Brain pericyte (primary cell): ENCODE measurements around the gene AKAP6.

ENCODE experiments used
- DNase-seq: peaks from one replicate; pipeline ENCODE4 v3.0.0-alpha.2; 2012; ENCODE audit warnings: low read depth, low spot score

The AKAP6 gene

DNA sequence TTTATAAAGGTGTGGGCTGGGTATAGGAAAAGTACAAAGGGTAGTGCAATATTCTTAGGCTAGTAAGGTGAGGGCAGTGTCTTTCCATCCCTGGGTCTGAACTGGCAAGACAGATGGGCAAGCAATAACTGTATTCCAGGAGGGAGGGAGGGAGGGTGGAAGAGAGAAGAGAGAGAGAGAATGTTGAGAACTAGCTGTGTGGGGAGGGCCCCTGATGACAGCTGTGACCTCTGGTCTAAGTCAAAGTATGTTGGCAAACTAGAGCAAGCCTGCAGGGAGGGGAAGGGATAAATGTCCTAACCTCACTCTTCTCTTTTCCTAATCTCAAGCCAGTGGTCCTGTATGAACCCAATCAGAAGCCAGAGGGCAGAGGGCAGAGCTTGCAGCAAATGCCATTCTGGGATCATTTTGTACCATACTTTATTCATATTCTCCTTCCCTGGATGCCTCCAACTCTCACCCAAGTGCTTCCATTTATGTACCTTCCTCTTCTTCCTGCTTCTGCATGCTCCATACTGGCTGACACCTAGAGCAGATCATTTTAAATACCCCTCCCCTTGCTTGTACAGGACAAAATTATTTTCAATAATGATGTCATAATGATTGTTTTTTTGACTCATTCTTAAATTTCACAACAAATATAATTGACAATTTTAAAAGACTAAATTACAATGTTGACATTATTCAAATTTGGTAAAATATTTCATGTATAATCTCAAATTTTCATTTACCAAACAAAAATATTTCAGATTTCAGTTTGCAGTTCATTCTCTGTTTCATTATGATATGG lies 75.9 kb downstream of the AKAP6 start:
- no peak for DNase-seq

DNA sequence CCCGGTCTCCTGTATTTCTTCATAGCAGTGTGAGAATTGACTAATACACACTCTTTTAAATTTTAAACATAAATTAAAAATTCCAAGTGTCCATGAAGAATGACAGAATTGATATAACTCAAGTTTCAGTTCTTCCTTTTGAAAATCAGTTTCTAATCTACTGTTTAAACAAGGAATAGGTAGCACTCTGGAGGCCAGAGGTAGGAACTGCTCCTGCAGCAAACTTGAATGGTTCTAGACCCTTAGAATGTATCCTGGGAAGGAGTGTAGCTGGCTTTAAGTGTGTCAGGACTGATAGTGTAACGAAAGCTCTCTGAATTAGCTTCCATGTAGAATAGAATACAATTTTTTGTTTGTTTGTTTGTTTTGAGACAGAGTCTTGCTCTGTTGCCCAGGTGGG lies 76.8 kb downstream of the AKAP6 start:
- no peak for DNase-seq

DNA sequence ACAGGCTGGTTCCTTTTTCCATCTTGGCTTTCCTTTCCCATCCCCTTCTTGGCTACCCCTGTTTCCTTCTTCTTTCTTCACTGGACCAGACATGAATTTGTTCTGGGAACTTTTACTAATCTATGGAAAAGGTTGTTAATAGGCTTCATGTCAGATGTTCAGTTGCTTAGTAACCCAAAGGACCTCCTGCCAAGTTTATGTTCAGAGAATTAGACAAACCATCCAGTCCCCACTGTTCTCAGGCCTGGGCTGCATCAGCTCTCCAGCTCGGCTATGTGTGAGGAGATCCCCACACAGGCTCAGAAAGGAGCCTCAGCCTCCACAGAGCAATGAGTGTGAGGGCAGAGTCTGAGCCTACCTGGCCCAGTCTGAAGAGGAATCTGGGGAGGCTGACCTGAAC lies 78.0 kb downstream of the AKAP6 start:
- no peak for DNase-seq

DNA sequence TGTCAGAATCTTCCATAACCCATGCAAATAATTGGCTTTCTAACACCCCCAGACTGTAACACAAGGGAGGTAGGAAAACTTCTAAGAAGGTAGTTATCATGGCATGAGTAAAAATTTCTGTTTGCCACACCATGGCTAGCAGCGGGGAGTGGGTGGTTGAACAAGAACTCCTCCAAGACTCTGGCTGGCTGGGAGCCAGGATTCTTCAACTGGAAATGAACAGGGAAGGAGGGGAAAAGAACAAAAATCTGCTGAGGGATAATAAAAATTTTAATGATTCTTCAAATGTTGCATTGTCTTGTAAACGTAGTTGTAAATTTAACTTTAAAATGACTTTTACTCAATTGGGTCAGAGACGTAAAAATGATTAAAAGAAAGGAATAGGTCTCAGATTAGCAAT lies 78.9 kb downstream of the AKAP6 start:
- DNase-seq = no peak

DNA sequence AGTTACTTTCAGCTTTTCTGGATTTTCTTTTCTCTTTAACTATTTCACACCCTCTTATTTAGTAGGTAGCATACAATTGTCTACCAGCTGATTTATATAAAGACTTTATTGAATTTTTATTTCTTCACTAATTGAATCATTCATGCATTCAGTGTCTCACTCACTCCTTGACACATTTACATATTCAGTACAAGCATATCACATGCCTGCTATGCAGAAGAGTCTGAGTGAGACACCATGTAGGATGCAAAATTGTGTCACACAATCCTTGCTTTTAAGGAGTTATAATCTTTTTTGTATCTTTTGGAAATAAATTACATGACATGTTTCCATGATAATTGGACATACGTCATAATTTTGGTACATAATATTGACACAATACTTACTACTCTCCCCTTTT lies 83.0 kb downstream of the AKAP6 start:
- no peak for DNase-seq

DNA sequence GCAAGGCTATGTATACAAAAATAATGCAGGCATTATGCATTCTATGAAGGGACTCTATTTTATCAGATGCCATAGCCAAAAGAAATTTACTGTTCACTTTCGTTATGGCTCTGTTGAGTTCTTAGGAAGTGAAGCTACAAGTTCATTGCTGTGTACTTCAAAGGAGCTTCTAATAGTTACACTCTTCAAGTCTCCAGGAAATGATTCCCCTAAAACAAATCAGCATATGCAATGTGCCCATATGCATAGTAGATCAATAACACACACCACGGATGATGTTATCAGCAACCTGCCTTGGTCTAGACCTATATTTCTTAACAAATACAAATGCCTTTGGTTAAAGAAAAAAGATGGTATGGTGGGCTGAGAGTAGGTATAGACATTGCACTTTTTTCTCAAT lies 83.4 kb downstream of the AKAP6 start:
- no peak for DNase-seq

DNA sequence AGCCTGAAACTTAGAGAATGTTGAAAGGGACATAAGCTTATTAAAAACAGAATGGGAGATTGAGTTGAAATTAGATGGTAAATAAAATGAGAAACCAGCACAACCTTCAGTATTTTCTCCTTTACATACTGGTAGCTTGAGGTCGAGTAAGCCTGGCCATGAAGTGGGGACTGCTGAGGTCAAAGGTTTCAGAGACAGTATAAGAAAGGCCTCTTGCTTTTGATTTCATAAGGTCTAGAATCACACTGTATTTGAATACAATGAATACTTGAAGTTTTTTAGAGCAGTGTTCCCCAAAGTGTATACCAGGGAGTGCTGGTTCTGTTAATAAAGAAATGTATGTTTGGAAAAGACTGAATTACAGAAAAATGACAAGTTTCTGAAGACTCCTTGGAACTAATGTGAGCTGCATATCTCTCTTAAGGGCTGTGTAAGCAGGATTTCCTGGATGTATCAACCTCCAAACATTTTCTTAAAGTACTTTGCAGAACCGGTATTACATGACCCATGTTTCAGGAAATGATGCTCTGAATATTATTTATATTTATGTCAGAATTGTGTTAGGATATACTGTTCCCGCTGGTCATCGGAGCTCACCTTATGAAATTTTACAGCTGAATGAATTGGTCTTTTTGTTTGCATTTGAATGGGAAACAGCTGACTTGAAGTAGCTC lies 85.0 kb downstream of the AKAP6 start:
- no peak for DNase-seq

DNA sequence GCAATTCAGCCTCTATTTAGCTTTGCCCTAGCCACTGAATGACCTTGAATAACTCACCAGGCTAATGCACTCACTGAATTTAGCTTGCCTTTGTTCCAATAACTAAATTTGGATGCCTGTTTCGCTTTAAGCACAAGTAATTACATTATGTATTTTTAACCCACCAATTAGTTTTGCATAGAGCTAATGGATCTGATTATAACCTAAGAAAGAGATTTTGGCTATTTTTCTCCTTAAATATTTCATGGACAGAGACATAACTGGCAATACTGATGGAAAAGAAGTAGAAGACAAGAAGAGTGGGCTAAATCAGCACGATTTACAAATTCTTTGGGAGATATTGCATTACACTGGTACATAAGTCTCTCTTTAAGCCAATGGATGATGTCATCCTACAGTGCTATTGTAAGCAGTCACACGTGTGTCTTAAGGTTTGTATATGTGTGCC lies 85.7 kb downstream of the AKAP6 start:
- DNase-seq = no peak

DNA sequence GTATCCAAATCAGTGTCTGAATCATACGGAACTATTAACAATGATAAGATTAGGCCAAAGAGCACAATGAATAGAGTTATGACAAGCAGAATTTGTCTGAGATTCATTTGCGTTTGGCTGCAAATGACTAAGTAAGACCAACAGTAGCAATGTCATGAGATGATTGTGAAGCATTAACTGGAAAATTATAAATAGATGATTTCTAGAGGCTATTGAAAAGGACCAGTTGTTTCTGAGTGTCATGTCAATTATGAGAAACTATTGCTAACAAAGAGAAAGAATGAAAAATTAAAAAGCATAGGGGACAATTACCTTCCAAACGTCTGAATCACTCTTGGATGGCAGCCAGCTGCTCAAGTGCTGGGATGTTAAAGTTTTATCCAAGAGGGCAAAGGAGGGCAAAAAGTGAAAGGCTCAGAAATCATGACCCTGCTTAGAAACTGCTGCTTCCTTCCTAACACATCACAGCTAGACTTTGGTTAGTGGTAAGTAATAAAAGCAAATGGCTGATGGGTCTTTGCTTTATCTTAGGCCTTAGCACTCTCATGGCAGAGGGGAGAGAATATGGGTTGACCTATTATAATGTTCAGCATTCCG lies 89.0 kb downstream of the AKAP6 start:
- DNase-seq = no peak

DNA sequence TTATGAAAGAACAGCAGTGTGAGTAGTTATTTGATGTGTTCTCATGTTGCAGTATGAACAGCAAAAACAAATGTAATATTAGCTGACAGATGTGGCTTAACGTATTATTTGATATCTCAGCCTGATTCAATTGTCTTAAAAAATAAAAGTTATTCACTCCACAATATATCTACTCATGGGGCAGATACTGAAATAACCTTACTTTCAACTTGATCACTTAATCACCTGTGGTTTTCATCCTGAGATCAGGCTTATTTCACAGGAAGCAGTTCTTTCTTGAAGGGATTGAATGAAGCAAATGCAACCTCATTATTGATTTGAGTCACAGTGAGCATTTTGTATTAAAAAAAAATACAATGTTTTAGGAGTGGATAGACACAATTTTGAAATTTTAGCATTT lies 90.3 kb downstream of the AKAP6 start:
- DNase-seq = no peak

DNA sequence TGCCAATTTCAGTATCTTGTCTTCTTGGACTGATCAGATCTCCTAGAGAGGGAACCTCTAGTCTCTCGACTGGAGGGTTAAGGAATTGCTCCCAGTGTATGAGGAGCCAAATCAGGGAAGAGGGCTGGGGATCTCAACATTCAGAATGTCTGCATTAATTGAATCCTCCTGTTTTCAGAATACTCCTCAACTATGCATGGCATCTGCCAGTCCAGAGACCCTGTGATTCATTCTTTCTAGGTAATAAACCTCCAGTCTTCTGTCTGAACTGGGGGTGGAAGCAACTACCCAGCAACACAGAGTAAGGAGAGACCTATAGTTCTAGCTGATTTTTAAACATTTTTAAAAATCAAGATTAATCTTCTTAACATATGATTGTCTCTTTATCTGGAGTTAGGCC lies 92.7 kb downstream of the AKAP6 start:
- no peak for DNase-seq

DNA sequence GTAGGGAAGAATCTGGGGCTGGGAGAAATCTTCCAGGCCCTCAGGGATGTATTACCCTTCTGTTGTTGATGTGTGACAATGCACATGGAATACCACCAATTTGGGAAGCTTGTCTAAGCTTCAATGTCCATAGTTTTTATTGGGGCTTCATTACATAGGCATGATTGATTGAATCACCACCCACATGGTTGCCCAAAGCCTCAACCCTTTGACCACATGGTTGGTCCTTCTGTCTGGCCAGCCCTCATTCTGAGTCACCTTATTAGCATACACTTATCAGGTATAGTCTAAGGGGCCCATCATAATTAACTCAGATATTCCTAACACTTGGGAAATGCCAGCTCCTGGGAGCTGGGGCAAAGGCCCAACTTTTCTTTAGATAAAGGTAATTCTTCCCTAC lies 93.3 kb downstream of the AKAP6 start:
- no peak for DNase-seq

DNA sequence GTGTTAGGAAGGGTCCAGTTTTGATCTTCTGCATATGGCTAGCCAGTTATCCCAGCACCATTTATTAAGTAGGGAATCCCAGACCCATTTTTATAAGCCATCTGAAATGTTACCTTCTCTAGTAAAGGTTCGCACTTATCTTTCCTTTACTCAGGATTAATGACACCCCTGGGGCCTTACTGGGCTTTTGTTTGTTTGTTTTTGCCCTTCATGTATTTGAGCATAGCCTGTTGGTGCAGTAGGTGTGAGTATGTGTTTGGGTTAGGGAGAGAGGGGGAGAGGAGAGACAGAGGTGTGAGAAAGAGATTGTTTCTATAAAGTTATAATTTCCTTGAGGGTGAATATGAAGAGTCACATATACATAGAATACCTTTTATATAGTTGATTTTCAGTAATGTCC lies 96.9 kb downstream of the AKAP6 start:
- DNase-seq = no peak

DNA sequence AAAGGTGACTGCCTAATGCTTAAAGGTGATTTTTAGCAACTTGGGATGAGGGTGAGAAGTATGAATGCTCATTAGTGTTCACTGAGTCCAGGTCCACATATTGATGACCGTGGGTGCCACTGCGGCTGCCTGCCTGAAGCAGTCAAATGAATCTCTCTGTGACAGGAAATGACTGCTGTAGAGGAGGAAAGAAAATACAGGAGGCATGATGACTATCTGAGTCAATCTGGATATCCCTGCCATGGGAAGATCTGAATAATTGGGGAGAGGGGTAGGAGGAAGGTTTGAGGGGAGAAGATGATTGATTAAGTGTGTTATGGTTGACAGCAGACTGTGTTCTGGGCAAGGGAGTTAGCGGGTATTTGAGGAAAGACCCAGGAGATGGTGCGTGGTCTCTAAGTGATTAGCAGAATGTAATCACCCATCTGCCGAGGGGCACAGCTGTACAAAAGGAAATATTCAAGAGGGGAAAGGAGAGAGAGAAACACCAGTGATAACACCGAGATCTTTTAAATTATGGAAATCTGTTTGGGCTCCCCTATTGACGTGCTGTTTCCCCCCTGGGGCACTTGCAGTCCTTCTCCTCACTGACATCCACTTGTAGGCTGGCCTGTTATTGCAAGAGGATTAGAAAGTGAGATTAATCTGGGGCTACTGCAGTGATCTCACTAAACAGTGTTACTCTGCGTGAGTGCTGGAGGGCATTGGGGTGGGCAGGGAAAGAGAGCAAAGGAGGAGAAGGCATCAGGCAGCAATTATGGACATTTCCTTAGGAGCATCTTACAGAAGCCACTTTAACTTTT lies 97.7 kb downstream of the AKAP6 start:
- no peak for DNase-seq

DNA sequence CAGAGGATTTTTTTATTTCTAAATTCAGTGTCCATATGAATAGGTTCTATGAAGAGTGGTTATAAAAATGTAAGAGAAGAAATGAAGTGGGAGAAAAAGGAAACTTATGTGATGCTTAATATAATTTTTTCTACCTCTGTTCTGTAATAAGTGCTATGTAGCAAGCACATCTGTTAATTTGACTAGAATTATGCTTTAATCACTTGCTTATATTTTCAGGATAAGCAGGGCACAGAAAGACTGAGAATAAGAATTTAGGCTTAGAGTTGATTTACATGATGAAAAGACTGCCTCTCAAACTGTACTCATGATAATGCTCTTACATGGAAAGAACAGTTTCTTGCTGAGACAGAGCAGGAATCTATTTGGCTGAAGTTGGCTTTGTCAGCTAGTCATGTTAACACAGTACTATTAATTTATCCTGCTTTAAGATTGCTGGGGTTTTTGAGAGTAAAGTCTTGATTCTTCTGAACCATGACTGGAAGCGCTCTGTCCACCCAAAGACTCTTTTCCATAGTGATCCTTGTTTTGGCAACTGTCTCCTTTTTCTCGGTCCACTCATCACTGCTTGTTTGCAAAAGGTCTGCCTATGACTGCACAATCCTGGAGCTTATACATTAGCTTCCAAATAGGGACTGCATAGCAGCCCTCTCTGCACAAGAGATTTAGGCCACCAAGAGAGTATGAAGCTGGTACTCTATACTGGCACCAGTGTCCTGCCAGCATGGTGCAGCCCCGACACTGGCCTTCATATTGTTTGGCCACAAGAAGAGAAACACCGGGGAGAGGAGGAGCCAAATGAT lies 98.8 kb downstream of the AKAP6 start:
- no peak for DNase-seq

DNA sequence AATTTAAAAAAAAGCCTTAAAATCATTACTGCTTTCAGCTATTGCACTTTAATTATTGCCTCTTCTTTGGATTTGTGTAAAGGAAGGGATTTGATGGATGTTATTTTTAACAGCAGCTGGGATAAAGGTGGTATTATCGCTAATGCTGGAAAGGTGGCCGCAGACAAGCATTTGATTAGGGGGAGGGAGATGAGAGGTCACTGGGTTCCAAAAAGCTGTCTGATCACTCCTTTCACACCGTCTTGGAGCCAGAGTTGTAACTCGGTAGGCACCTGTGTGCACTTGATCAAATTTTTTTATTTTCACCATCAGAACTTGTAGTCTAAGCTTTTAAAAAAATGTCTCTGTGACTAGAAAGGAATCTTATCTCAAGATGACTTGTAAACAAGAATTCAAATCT lies 99.8 kb downstream of the AKAP6 start:
- no peak for DNase-seq

DNA sequence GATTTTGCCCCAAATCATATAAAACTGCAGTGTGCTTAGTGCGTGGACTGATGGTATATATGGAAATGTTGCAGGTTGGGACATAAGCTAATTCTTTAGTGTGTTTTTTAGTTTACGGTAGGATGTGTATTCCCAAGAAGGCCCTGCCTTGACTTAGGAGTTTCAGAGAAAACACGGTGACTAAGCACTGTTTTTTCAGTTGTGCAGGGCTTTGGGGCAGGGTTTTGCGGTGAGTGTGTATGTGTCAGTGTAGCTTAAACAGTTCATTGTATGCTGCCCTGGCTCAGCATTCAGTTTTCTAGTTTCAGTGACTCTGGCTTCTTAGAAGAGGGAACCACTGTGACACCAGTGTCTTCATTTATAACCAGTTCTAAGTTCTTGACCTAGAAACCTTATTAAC lies 101.2 kb downstream of the AKAP6 start:
- DNase-seq = peak; percentile 50

DNA sequence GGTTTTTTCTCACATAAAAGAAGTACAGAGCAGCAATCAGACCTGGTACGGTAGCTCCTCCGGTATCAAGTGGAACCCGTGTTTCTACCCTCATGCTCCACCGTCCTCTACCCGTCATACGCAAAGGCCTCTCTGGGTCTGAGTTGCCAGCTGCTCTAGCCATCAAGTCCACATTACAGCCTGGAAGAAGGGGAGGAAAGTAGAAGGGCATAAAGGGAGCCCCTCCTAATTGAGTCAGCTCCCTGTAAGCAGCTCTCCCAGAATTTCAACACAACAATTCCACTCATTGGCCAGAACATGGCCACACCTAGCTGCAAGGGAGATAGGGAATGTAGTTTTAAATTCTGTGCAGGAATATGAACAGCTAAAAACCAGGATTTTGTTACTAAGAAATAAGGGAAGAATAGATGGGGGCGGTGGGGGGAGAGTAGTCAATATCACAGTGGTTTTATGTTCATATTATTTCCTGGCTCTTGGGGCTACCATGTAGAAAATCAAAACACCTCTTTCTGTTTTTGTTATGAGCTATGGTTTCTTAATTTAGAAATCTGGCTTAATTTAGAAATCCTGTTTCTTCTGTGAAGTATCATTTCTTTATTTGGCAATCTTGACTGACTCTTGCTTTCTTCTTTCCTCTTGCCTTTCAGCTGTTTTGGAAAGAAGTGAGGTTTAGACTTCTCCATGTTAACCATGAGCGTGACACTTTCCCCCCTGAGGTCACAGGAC lies 103.9 kb downstream of the AKAP6 start:
- DNase-seq = no peak

DNA sequence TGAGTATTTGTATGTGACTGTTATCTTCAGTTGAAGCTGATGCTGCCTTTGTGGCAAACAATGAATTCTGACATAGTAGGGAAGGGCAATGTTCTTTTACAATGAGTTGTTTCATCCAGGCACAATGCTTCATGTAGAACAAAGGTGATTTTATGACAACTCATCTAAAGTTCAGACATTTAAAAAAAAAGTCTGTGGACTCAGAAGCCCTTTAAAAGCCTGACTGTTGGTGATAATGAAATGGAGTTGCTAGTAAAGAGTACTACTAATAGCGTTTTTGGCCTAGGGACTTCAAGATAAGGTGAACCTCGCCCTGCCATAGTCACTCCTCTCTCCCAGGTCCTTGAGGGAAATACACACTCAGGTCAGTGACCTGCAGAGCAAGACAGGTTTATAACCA lies 105.1 kb downstream of the AKAP6 start:
- DNase-seq = no peak

DNA sequence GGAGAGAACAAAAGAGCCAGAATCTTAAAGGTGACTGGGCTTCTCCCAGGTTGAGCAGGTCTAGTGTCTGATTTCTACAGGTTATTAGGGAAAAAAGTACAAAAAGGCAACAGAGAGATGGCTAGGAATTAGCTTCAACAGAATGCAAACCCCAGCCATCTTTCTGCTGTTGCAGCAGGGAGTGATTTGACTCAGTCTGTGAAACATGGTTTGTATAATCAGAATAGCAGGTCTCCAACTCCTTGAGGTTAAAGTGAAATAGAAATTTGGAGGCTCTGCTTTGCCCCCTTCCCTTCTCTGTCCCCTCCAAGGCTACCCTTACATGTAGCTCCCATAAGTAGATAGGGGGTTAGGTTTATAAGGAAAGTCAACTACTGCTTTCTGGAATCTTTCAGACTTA lies 105.8 kb downstream of the AKAP6 start:
- DNase-seq = no peak

DNA sequence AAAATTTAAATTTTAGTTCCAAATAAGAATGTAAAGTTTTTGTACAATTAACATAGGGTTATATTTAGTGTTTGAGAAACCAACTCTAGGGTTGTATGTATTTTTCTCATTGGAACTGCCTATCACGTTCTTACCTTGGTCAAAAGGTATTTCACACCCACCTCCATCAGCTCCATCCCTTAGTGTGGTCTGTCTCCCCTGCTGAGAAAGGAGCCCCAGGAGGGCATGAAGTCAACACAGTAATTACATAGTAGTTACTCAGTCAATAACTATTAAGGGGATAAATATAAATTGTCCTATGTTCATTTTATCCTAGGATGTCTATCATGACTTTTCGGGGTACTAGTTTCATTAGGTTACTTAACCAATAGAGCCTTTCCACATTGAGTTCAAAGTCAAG lies 106.3 kb downstream of the AKAP6 start:
- DNase-seq = no peak
